Stomach (tissue), 4 donors: ENCODE results near the gene NDUFAF5.

Source experiments
- POLR2A ChIP-seq, 4 donors: fragments of 450-650 bp; IDR thresholded peaks; one replicate each; pipeline ENCODE4 v1.6.1; 2016; ENCODE audit warnings: antibody characterized with exemption in 4 of 4, control low read depth in 2 of 4, mild to moderate bottlenecking in 1 of 4, moderate library complexity in 1 of 4
- POLR2AphosphoS5 ChIP-seq, 3 donors: sonication (generic); formaldehyde crosslinking; IDR thresholded peaks; one replicate each; pipeline ENCODE4 v1.6.1; 2016; ENCODE audit warnings: antibody characterized with exemption in 3 of 3
- TF ChIP-seq, protein P1 (sequence below), 7 experiments: fragments of 450-650 bp in 4 of 7; fragments of 200-600 bp in 3 of 7; sonication (generic) in 3 of 7; IDR thresholded peaks; one replicate each; pipeline ENCODE4 v1.5.1; 2016 to 2019; ENCODE audit warnings: antibody characterized with exemption in 7 of 7, control low read depth in 2 of 7, mild to moderate bottlenecking in 1 of 7

- TF ChIP-seq, protein P1, sequence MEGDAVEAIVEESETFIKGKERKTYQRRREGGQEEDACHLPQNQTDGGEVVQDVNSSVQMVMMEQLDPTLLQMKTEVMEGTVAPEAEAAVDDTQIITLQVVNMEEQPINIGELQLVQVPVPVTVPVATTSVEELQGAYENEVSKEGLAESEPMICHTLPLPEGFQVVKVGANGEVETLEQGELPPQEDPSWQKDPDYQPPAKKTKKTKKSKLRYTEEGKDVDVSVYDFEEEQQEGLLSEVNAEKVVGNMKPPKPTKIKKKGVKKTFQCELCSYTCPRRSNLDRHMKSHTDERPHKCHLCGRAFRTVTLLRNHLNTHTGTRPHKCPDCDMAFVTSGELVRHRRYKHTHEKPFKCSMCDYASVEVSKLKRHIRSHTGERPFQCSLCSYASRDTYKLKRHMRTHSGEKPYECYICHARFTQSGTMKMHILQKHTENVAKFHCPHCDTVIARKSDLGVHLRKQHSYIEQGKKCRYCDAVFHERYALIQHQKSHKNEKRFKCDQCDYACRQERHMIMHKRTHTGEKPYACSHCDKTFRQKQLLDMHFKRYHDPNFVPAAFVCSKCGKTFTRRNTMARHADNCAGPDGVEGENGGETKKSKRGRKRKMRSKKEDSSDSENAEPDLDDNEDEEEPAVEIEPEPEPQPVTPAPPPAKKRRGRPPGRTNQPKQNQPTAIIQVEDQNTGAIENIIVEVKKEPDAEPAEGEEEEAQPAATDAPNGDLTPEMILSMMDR (IDR thresholded peaks at IDR 0.05): no peak
- TF ChIP-seq POLR2A (IDR thresholded peaks at IDR 0.05) (no peak), POLR2AphosphoS5 (IDR thresholded peaks at IDR 0.05) (no peak)
Measured at GRCh38 chr20:13744352-13744751, 40.5 kb upstream of the NDUFAF5 start.
